Heart right ventricle (tissue), 16 donors: ENCODE measurements around the gene ERVH48-1. TPM values are rescaled to one million over a fixed set of nuclear protein-coding genes. Genes with fewer than 3 reads are reported as not detected.

Experiments
- ATAC-seq, 8 donors: fragments of 200-7000 bp; cut with Tn5 transposase; one replicate each; pipeline ENCODE4 v1.9.1; 2020; ENCODE audit warnings: mild to moderate bottlenecking in 8 of 8, moderate library complexity in 8 of 8, moderate number of reproducible peaks in 1 of 8
- DNase-seq, 2 donors: peaks; one replicate each; pipeline ENCODE4 v3.0.0-alpha.2; 2020
- H3K27ac ChIP-seq, 10 donors: fragments of 200-600 bp; sonication (generic) in 2 of 10; one replicate each; pipeline versions ENCODE4 v1.5.0 to v1.8.0; 2020 to 2022; ENCODE audit warnings: mild to moderate bottlenecking in 3 of 10
- H3K27me3 ChIP-seq, 7 donors: fragments of 200-600 bp; one replicate each; pipeline ENCODE4 v1.8.0; 2021 to 2022; ENCODE audit warnings: mild to moderate bottlenecking in 2 of 7
- H3K36me3 ChIP-seq, 9 donors: fragments of 200-600 bp; sonication (generic) in 1 of 9; one replicate each; pipeline versions ENCODE4 v1.5.0 to v1.8.0; 2020 to 2022; ENCODE audit warnings: mild to moderate bottlenecking in 2 of 9
- H3K4me1 ChIP-seq, 9 donors: fragments of 200-600 bp; sonication (generic) in 1 of 9; one replicate each; pipeline versions ENCODE4 v1.5.0 to v1.8.0; 2020 to 2022; ENCODE audit warnings: mild to moderate bottlenecking in 4 of 9
- H3K4me3 ChIP-seq, 10 donors: fragments of 200-600 bp; sonication (generic) in 2 of 10; one replicate each; pipeline versions ENCODE4 v1.5.0 to v1.8.0; 2020 to 2022; ENCODE audit warnings: mild to moderate bottlenecking in 7 of 10, moderate library complexity in 2 of 10
- H3K9me3 ChIP-seq, 11 donors: fragments of 200-600 bp in 10 of 11; sonication (generic) in 2 of 11; one replicate each; pipeline versions ENCODE4 v1.5.0 to v1.8.0; 2013 to 2022; ENCODE audit warnings: mild to moderate bottlenecking in 2 of 11, control low read depth in 1 of 11, moderate library complexity in 1 of 11
- WGBS, 2 donors: extraction: QIAGEN DNeasy Blood & Tissue Kit; methylation state at CpG; one replicate each; pipeline ENCODE4 v1.1.7; 2013; ENCODE audit warnings: inconsistent platforms in 1 of 2; 5-methylcytosine and 5-hydroxymethylcytosine counted together
- intact Hi-C, 10 donors: fragments of 100-400 bp; cut with DNase I; formaldehyde crosslinking; loops; one replicate each; pipeline versions ENCODE4 v1.11.1 to v1.14.2; 2022
- long read RNA-seq, 3 donors: library from polyadenylated mRNA; unstranded; transcript quantifications; one replicate each; pipeline ENCODE4 v2.0.0, GENCODE V29; 2020 to 2021
- polyA plus RNA-seq, 2 donors: library from polyadenylated mRNA; stranded (reverse); fragments of 200-250 nt; gene quantifications; one replicate each; pipeline ENCODE4 v1.2.3, GENCODE V29; 2013
- total RNA-seq, 10 donors: library from RNA; stranded (reverse); fragmentation: NEBNext Ultra II Directional in 3 of 10; extraction: Animal tissue kit (Norgen Biotek cat#: 25700) in 3 of 10; gene quantifications; one replicate each; pipeline versions ENCODE4 v1.2.1 to v1.2.4, GENCODE V29; 2021 to 2023
- TF ChIP-seq, protein P1 (sequence below), 9 donors: fragments of 200-600 bp; sonication (generic) in 2 of 9; IDR thresholded peaks; one replicate each; pipeline versions ENCODE4 v1.5.0 to v1.8.0; 2021 to 2022; ENCODE audit warnings: antibody characterized with exemption in 9 of 9, mild to moderate bottlenecking in 5 of 9, moderate library complexity in 1 of 9
- donor health status: Arrhythmogenic right ventricular cardiomyopathy.
- donor health status: ischemic (EF 13 %, LVEDD 7.1; RV severe dilation, severe dysfunction).
- donor health status: healthy with polysubstance abuse.
- donor health status: DM: no; HTN: yes; CAD: no.
- donor health status: DM: no; HTN: no; CAD: no.
- donor health status: ischemic (EF 25% LVEDD 6.9; RV normal size, moderate dysfunction).
- donor health status: ischemic (EF 25% LVEDD 5.7; RV mildly dilated, moderate dysfunction).
- donor health status: healthy.
- donor health status: DM: yes; HTN: yes; CAD: no.
- donor health status: Ischemic cardiomyopathy.
- donor health status: ischemic (EF 35%, LVEDD 5.7; RV mildly dilated, moderate dysfunction).
- donor health status: nonischemic (EF 11% LVEDD 7.7; RV severe dilation, severe dysfunction).
- donor health status: DM: yes; HTN: yes; CAD: no.
- donor health status: PGD.
- donor health status: ischemic (EF 29% LVEDD 5.4; RV normal size, mild dysfunction).
- donor health status: nonischemic (EF 23%, LVEDD 6.1; RV moderate dilation, normal function).

The ERVH48-1 gene
- total RNA-seq (under 1 TPM in 1 of 10 donors, not detected in 9; 0.09 TPM), polyA plus RNA-seq (under 1 TPM in 1 of 2 donors, not detected in 1; 0.03 TPM)
- long read RNA-seq, donor 1 = 0 reads
- long read RNA-seq, donor 2 = 0 reads
- long read RNA-seq, donor 3 = 0 reads

DNA sequence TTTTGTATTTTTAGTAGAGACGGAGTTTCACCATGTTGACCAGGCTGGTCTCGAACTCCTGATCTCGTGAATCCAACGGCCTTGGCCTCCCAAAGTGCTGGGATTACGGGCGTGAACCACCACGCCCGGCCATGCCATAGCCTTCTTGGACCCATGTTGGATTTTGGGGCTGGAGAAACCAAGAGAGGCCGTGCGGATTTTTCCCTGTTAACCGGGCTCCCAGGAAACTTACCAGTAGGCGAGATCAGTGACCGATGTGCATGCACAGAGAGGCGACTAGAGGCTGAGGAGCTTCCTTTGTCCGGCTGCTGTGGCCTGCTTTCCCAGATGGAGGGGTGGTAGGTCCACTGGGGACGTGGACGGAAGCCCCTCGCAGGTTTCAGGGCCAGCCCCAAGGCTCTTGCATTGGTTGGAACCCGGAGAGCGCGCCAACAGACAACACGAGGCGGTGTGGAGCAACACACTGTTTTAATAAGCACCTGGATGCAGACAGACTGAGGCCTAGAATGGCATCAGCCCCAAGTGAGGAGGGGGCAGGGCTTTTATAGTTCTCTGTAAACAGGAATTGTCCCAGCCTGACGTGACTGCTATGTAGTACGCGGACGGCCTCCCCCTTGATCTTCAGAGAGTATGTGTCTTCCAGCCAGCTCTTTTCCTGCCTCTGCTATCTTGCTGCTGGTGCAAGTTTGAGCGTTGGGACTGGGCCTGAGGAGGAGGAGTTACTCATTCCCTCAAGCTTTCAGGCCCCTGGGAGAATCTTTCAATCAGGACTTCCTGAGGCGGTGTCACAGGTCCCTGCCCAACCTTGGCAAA is at the start of gene ERVH48-1:
TSS of gene ERVH48-1 (minus strand) at position 517 of the 813 bp plus-strand sequence. CDS start 6,624 bp downstream, outside the sequence.
- TF ChIP-seq, protein P1, sequence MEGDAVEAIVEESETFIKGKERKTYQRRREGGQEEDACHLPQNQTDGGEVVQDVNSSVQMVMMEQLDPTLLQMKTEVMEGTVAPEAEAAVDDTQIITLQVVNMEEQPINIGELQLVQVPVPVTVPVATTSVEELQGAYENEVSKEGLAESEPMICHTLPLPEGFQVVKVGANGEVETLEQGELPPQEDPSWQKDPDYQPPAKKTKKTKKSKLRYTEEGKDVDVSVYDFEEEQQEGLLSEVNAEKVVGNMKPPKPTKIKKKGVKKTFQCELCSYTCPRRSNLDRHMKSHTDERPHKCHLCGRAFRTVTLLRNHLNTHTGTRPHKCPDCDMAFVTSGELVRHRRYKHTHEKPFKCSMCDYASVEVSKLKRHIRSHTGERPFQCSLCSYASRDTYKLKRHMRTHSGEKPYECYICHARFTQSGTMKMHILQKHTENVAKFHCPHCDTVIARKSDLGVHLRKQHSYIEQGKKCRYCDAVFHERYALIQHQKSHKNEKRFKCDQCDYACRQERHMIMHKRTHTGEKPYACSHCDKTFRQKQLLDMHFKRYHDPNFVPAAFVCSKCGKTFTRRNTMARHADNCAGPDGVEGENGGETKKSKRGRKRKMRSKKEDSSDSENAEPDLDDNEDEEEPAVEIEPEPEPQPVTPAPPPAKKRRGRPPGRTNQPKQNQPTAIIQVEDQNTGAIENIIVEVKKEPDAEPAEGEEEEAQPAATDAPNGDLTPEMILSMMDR (IDR thresholded peaks at IDR 0.05) = no peak
- WGBS, 2 donors = 82 to 86% methylated on average over 29 of the region's 29 CpGs
- no peaks in the 10 kb centered on the region for H3K9me3 ChIP-seq
- DNase-seq (no peak), ATAC-seq (peak in 1 of 8 donors; percentile 41)
- no peaks in the 10 kb centered on the region for H3K36me3 ChIP-seq
- H3K4me3 ChIP-seq = no peak within 1 kb of the TSS
- H3K4me1 ChIP-seq = peaks cover 0 to 12% (median 4%) of the 10 kb centered on the region in 9 donors
- H3K27ac ChIP-seq = no peak within 1 kb of the TSS
- H3K27me3 ChIP-seq = no peaks in the 10 kb centered on the region
- intact Hi-C loops = loop anchor here in 1 of 10 donors (10.0 kb wide), 3 partner anchors 49 to 719 kb away; partner anchors contain the start of gene PKNOX1

DNA sequence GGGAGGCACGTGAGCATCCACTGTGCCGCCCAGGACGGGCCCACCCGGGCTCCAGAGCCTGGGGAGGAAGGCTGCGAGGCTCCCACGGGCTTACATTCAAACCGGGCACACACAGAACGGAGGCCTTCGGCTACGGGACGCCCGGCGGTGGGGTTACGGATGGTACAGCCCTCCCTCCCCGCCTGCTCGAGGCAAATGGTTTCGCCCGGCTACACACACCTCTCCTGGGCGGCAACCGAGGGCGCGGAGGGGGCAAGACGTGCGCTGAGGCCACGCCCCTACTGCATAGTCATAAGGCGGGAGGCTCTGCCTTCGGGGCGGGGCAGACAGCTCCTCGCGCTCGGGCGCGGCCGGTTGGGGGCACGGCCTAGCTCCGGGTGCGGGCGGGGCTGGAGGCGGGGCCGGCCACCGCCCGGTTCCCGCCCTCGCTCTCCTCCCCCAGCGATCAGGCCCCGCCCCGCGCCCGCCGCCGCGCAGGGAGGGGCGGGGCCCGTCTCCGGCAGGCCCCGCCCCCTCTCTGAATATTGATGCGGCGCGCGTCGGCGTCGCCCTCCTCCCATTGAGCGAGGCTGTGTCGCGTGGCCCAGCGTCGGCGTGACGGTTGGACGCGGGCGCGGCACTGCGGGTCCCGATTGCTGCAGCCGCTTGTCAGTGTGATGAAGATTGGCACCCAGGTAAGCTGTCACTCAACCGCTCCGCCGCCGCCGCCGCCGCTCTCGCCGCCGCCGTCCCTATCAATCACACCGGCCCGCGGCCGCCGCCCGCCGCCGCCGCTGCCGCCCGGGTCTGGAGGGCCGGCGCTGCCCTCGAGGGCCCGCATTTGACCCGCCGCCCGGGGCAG is 48.8 kb upstream of the ERVH48-1 start, which contains the start of gene PKNOX1:
TSS of gene PKNOX1 (plus strand) at position 572 of the 841 bp plus-strand sequence. CDS start 29,820 bp downstream, outside the sequence.
- H3K27me3 ChIP-seq = no peaks in the 10 kb centered on the region
- peaks cover 0 to 8% (median 0%) of the 10 kb centered on the region in 11 donors for H3K9me3 ChIP-seq
- TF ChIP-seq, protein P1 (IDR thresholded peaks at IDR 0.05) = no peak
- H3K36me3 ChIP-seq = peaks cover 0 to 11% (median 0%) of the 10 kb centered on the region in 9 donors
- peak; percentile 98 to 99 for DNase-seq
- intact Hi-C loops = loop anchor here in 3 of 10 donors (5.0 to 10.0 kb wide), 4 partner anchors 49 to 582 kb away; partner anchors contain the start of genes NDUFV3 (in 2 of the 3), ERVH48-1 (in 1 of the 3) and SLC37A1 (in 1 of the 3)
- peak within 1 kb of the TSS; percentile 53 to 99 (median 82) for H3K4me3 ChIP-seq
- peaks cover 0 to 34% (median 21%) of the 10 kb centered on the region in 9 donors for H3K4me1 ChIP-seq
- 0 to 1% methylated on average over 80 to 105 of the region's 106 CpGs for WGBS, 2 donors
- peak; percentile 93 to 98 (median 96) for ATAC-seq
- peak within 1 kb of the TSS; percentile 95 to 100 (median 98) for H3K27ac ChIP-seq

DNA sequence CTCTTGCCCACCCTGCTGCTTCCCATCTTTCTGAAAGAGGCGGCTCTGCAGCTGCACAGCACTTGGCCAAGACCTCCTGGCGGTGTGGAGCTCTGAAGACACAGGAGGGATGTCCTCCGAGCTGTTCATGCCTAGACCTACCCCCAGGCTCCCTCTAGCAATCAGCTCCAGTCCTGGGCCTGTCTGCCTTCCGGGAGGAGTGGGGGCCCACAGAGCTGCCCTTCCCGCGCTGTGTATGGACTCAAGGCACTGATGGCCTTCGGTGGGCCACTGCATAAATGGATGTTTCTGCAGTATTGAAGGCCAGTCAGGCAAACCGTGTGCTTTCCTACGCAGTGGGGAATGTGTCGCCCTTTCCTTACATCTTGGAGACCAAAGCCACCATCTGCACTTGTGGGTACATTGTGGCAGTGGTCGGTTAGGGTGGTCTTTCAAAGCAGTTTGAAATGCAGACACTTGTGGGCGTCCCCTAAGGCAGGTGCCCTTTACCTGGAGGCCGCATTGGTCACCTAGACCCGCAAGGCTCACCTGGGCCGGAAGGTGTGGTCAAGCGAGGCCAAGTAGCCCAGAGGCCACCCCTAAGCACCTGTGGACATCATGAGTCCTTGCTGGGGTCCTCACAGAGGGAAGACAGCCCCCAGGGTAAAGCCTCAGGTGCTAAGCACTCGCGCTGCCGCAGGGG is 48.0 kb upstream of the ERVH48-1 start:
- intact Hi-C loops = loop anchor here in 3 of 10 donors (5.0 to 10.0 kb wide), 4 partner anchors 49 to 581 kb away; partner anchors contain the start of genes NDUFV3 (in 2 of the 3), ERVH48-1 (in 1 of the 3) and SLC37A1 (in 1 of the 3)
- 70 to 72% methylated on average over 19 of the region's 19 CpGs for WGBS, 2 donors

More for the DNA sequence above, 48.0 kb upstream of the ERVH48-1 start:
- DNase-seq (no peak), ATAC-seq (no peak)
- H3K36me3 ChIP-seq = peaks cover 0 to 6% (median 0%) of the 10 kb centered on the region in 9 donors
- TF ChIP-seq, protein P1 (IDR thresholded peaks at IDR 0.05) = no peak
- H3K27ac ChIP-seq = peak overlapping the region in 9 of 10 donors; percentile 57 to 100 (median 89)
- H3K4me1 ChIP-seq = peaks cover 0 to 34% (median 21%) of the 10 kb centered on the region in 9 donors
- H3K27me3 ChIP-seq = no peaks in the 10 kb centered on the region
- peak overlapping the region; percentile 40 to 90 (median 66) for H3K4me3 ChIP-seq
- peaks cover 0 to 8% (median 0%) of the 10 kb centered on the region in 11 donors for H3K9me3 ChIP-seq
